H9 (cell line): ENCODE measurements around the gene PDK2. TPM values are rescaled to one million over a fixed set of nuclear protein-coding genes. Genes with fewer than 3 reads are reported as not detected.

ENCODE experiments used
- DNase-seq: peaks from one replicate; pipeline ENCODE4 v3.0.0-alpha.2; 2017
- H2AFZ ChIP-seq: one replicate; pipeline ENCODE4 v1.6.1; 2013; ENCODE audit warnings: mild to moderate bottlenecking, low read length, control low read depth, moderate library complexity
- H2AK5ac ChIP-seq: 2 replicates; pipeline ENCODE4 v1.6.1; 2013; ENCODE audit warnings: low read length, control low read depth, mixed read lengths; ENCODE audit not compliant: insufficient read length
- H2BK120ac ChIP-seq: one replicate; pipeline ENCODE4 v1.6.1; 2013; ENCODE audit warnings: low read depth, mild to moderate bottlenecking, low read length, control low read depth, inconsistent platforms; ENCODE audit not compliant: poor library complexity, severe bottlenecking
- H2BK12ac ChIP-seq: 2 replicates; pipeline ENCODE4 v1.6.1; 2013; ENCODE audit warnings: low read length, control low read depth, mixed read lengths, low read depth; ENCODE audit not compliant: insufficient read length
- H2BK15ac ChIP-seq: 2 replicates; pipeline ENCODE4 v1.6.1; 2013; ENCODE audit warnings: low read depth, low read length, control low read depth
- H2BK20ac ChIP-seq: one replicate; pipeline ENCODE4 v1.6.1; 2013; ENCODE audit warnings: low read depth, mild to moderate bottlenecking, low read length, control low read depth, inconsistent platforms; ENCODE audit not compliant: poor library complexity, severe bottlenecking
- H2BK5ac ChIP-seq: 2 replicates; pipeline ENCODE4 v1.6.1; 2013; ENCODE audit warnings: low read length, control low read depth, mixed read lengths; ENCODE audit not compliant: insufficient read length
- H3K14ac ChIP-seq: 2 replicates; pipeline ENCODE4 v1.6.1; 2013; ENCODE audit warnings: low read length, control low read depth; ENCODE audit not compliant: insufficient read depth
- H3K18ac ChIP-seq: 2 replicates; pipeline ENCODE4 v1.6.1; 2013; ENCODE audit warnings: low read depth, mild to moderate bottlenecking, mixed read lengths, low read length, control low read depth; ENCODE audit not compliant: insufficient read length
- H3K23ac ChIP-seq: 2 replicates; pipeline ENCODE4 v1.6.1; 2013; ENCODE audit warnings: low read length, control low read depth, mixed read lengths, low read depth; ENCODE audit not compliant: insufficient read length
- H3K23me2 ChIP-seq: 2 replicates; pipeline ENCODE4 v1.6.1; 2013; ENCODE audit warnings: low read depth, mild to moderate bottlenecking, mixed read lengths, low read length, control low read depth; ENCODE audit not compliant: insufficient read length, poor library complexity, severe bottlenecking
- H3K27ac ChIP-seq: 2 replicates; pipeline ENCODE4 v1.5.1; 2013; ENCODE audit warnings: low read length, control low read depth, mixed read lengths, low read depth; ENCODE audit not compliant: insufficient read length
- H3K27me3 ChIP-seq: 2 replicates; pipeline ENCODE4 v1.6.1; 2013; ENCODE audit warnings: low read length, control low read depth, inconsistent platforms; ENCODE audit not compliant: insufficient read depth
- H3K4ac ChIP-seq: 2 replicates; pipeline ENCODE4 v1.6.1; 2013; ENCODE audit warnings: low read depth, mild to moderate bottlenecking, control low read depth, inconsistent platforms, low read length, moderate library complexity
- H3K4me1 ChIP-seq: 2 replicates; pipeline ENCODE4 v1.6.1; 2013; ENCODE audit warnings: low read length, control low read depth, inconsistent platforms; ENCODE audit not compliant: insufficient read depth
- H3K4me2 ChIP-seq: 2 replicates; pipeline ENCODE4 v1.6.1; 2013; ENCODE audit warnings: low read length, control low read depth, mixed read lengths; ENCODE audit not compliant: insufficient read length, insufficient read depth
- H3K56ac ChIP-seq: 2 replicates; pipeline ENCODE4 v1.6.1; 2013; ENCODE audit warnings: low read depth, mild to moderate bottlenecking, mixed read lengths, low read length, control low read depth; ENCODE audit not compliant: insufficient read length
- H3K79me1 ChIP-seq: 2 replicates; pipeline ENCODE4 v1.6.1; 2013; ENCODE audit warnings: low read depth, mild to moderate bottlenecking, moderate library complexity, low read length, control low read depth, inconsistent platforms; ENCODE audit not compliant: insufficient read depth, poor library complexity, severe bottlenecking
- H3K79me2 ChIP-seq: 2 replicates; pipeline ENCODE4 v1.6.1; 2013; ENCODE audit warnings: low read length, control low read depth, inconsistent platforms; ENCODE audit not compliant: insufficient read depth
- H3K9ac ChIP-seq: 2 replicates; pipeline ENCODE4 v1.6.1; 2013; ENCODE audit warnings: low read length, control low read depth, mixed read lengths; ENCODE audit not compliant: insufficient read length; ENCODE audit errors: extremely low read depth
- H3K9me3 ChIP-seq: one replicate; pipeline ENCODE4 v1.6.1; 2013; ENCODE audit warnings: low read depth, low read length, inconsistent platforms; ENCODE audit not compliant: control insufficient read depth
- H3T11ph ChIP-seq: one replicate; pipeline ENCODE4 v1.6.1; 2013; ENCODE audit warnings: mild to moderate bottlenecking, low read length, control low read depth, inconsistent platforms
- H4K20me1 ChIP-seq: one replicate; pipeline ENCODE4 v1.6.1; 2013; ENCODE audit not compliant: control insufficient read depth, insufficient read length, insufficient read depth
- H4K5ac ChIP-seq: 2 replicates; pipeline ENCODE4 v1.6.1; 2013; ENCODE audit warnings: low read depth, mild to moderate bottlenecking, mixed read lengths, low read length, control low read depth; ENCODE audit not compliant: insufficient read length
- H4K8ac ChIP-seq: replicated peaks from 2 replicates; pipeline ENCODE4 v1.6.1; 2013; ENCODE audit warnings: low read length, control low read depth, mixed read lengths, low read depth; ENCODE audit not compliant: insufficient read length
- H4K91ac ChIP-seq: 2 replicates; pipeline ENCODE4 v1.6.1; 2013; ENCODE audit warnings: low read depth, mild to moderate bottlenecking, moderate library complexity, mixed read lengths, low read length, control low read depth; ENCODE audit not compliant: insufficient read length
- H3K27ac Mint-ChIP-seq, 3 experiments: 2 replicates in 2 of 3; 3 replicates in 1 of 3; pipeline ENCODE4 v1.8.0; 2020 to 2021; ENCODE audit warnings: mixed read lengths in 3 of 3, mild to moderate bottlenecking in 1 of 3, moderate library complexity in 1 of 3
- H3K27me3 Mint-ChIP-seq: 2 replicates; pipeline ENCODE4 v1.8.0; 2021; ENCODE audit warnings: low read depth, mild to moderate bottlenecking, moderate library complexity, mixed read lengths
- H3K36me3 Mint-ChIP-seq, 3 experiments: 2 replicates in 2 of 3; 3 replicates in 1 of 3; pipeline ENCODE4 v1.8.0; 2020 to 2021; ENCODE audit warnings: low read depth in 3 of 3, mixed read lengths in 3 of 3; ENCODE audit not compliant: insufficient read depth in 1 of 3
- H3K4me1 Mint-ChIP-seq, 2 experiments: 2 replicates each; pipeline ENCODE4 v1.8.0; 2020; ENCODE audit warnings: mixed read lengths in 2 of 2
- H3K4me3 Mint-ChIP-seq, 2 experiments: 2 replicates in 1 of 2; 3 replicates in 1 of 2; pipeline ENCODE4 v1.8.0; 2020 to 2021; ENCODE audit warnings: mild to moderate bottlenecking in 2 of 2, mixed read lengths in 2 of 2, moderate library complexity in 1 of 2
- H3K9me3 Mint-ChIP-seq, 2 experiments: 2 replicates in 1 of 2; 3 replicates in 1 of 2; pipeline ENCODE4 v1.8.0; 2020; ENCODE audit warnings: mild to moderate bottlenecking in 2 of 2, mixed read lengths in 2 of 2, moderate library complexity in 1 of 2
- CTCF ChIP-seq: fragments of 200-600 bp; sonication (generic); conservative IDR thresholded peaks from 3 replicates; pipeline ENCODE4 v1.8.0; 2021; ENCODE audit warnings: antibody characterized with exemption, mild to moderate bottlenecking
- WGBS: extraction: QIAGEN DNeasy Blood & Tissue Kit; methylation state at CpG from one replicate; pipeline ENCODE4 v1.1.7; 2013; ENCODE audit warnings: missing lambda C conversion rate, low lambda C conversion rate, mixed read lengths; ENCODE audit not compliant: insufficient read length; ENCODE audit errors: extremely low coverage; 5-methylcytosine and 5-hydroxymethylcytosine counted together
- total RNA-seq: library from RNA; stranded (reverse); gene quantifications from 2 replicates; pipeline ENCODE4 v1.2.1, GENCODE V29; 2021

Gene PDK2
- total RNA-seq, 1 experiment from 2014 or later, result 19.9 TPM

DNA sequence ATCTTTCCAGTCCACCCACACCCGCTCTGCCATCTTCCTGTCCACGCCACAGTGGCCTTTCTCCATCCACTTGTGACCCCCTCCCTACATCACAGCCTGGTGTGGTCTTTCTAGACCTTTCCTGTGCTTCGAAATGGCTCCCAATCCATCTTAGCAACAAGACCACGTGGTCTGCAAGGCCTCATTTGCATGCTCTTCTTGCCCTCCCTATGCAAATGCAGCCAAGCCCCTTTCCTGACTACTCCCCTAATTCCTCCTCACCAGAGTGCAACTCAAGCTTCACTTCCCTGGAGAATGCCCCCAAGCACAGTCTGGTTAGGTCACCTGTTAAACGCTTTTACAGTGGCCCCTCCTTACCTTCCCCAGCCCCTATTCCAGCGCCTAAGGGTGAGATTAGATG lies 49.2 kb downstream of the PDK2 start:
- Mint-ChIP-seq H3K27ac (peak overlapping the region in 1 of 3 experiments; percentile 70; a peak in 1 of 7 replicates), H3K9me3 (no peaks in the 10 kb centered on the region), H3K4me3 (no peak overlapping the region), H3K27me3 (peaks cover 9% of the 10 kb centered on the region), H3K36me3 (peaks cover 19 to 58% (median 47%) of the 10 kb centered on the region in 3 experiments; a peak in 6 of 7 replicates), H3K4me1 (peaks cover 30 to 50% of the 10 kb centered on the region in 2 experiments)
- H3K56ac ChIP-seq, result no peak overlapping the region
- no peak for DNase-seq
- H3T11ph ChIP-seq, result no peak overlapping the region
- H4K20me1 ChIP-seq, result peaks cover 1% of the 10 kb centered on the region
- no peaks in the 10 kb centered on the region for H3K79me1 ChIP-seq
- no peak for TF ChIP-seq CTCF
- H2BK12ac ChIP-seq, result no peak overlapping the region
- H4K5ac ChIP-seq, result no peak overlapping the region
- H3K79me2 ChIP-seq, result no peaks in the 10 kb centered on the region
- no peaks in the 10 kb centered on the region; the same call in 1 of the 2 replicates for H3K4me1 ChIP-seq
- no peak overlapping the region for H4K8ac ChIP-seq
- no peak overlapping the region for H3K23ac ChIP-seq
- no CpG with 5 or more reads among the region's 6 CpGs for WGBS
- no peak overlapping the region for H3K27ac ChIP-seq
- H2AK5ac ChIP-seq, result no peak overlapping the region
- H2BK15ac ChIP-seq, result no peak overlapping the region
- H2BK5ac ChIP-seq, result no peak overlapping the region
- H2BK120ac ChIP-seq, result no peak overlapping the region
- H4K91ac ChIP-seq, result no peak overlapping the region
- no peak overlapping the region for H3K18ac ChIP-seq
- no peak overlapping the region for H3K4me2 ChIP-seq
- H3K9ac ChIP-seq, result no peak overlapping the region
- no peak overlapping the region for H3K14ac ChIP-seq
- no peak overlapping the region for H3K4ac ChIP-seq
- H3K27me3 ChIP-seq, result no peaks in the 10 kb centered on the region; the same call in 1 of the 2 replicates
- H2AFZ ChIP-seq, result no peak overlapping the region
- H3K9me3 ChIP-seq, result no peaks in the 10 kb centered on the region
- H3K23me2 ChIP-seq, result peaks cover 11% of the 10 kb centered on the region
- H2BK20ac ChIP-seq, result no peak overlapping the region
